ENCODE results near the gene ASB2.
A peak's percentile ranks its signal among the peaks of the same experiment; 100 is the strongest.

DNA sequence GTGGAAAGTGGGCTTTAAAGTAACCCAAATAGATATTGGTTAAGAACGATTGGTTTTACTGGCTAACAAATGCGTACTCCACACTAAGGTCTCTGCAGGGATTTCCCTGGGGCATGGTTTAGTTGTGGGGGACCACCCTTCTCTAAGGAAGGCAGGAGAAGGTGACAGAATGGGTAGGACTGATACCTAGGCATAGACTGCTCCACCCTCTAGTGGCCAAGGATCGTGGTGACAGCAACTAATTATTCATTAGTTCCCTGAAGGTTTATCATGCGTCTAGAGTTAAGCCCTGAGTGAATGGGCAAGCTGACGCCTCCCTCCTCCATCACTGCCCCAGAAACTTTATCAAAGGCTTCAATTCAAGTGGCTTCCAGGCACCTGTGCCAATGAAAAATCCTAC lies 40.1 kb downstream of the ASB2 start:
- TF ChIP-seq, protein P1, sequence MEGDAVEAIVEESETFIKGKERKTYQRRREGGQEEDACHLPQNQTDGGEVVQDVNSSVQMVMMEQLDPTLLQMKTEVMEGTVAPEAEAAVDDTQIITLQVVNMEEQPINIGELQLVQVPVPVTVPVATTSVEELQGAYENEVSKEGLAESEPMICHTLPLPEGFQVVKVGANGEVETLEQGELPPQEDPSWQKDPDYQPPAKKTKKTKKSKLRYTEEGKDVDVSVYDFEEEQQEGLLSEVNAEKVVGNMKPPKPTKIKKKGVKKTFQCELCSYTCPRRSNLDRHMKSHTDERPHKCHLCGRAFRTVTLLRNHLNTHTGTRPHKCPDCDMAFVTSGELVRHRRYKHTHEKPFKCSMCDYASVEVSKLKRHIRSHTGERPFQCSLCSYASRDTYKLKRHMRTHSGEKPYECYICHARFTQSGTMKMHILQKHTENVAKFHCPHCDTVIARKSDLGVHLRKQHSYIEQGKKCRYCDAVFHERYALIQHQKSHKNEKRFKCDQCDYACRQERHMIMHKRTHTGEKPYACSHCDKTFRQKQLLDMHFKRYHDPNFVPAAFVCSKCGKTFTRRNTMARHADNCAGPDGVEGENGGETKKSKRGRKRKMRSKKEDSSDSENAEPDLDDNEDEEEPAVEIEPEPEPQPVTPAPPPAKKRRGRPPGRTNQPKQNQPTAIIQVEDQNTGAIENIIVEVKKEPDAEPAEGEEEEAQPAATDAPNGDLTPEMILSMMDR (conservative IDR thresholded peaks at IDR 0.05 in 1 of 2, IDR thresholded peaks at IDR 0.05 in 1 of 2; ENCODE audit: low read depth in 1 of 2, low read length in 2 of 2): peak; percentile 11 to 22
- TF ChIP-seq EZH2 (IDR thresholded peaks at IDR 0.05; ENCODE audit: low read length, missing control alignments): no peak
